Vagina (tissue), 2 donors: ENCODE data around the gene WARS2. TPM values are rescaled to one million over a fixed set of nuclear protein-coding genes. Genes with fewer than 3 reads are reported as not detected.

ENCODE experiments used
- DNase-seq, 2 donors: peaks; one replicate each; pipeline ENCODE4 v3.0.0-alpha.2; 2017; ENCODE audit errors: extremely low spot score in 2 of 2
- H3K27ac ChIP-seq: fragments of 200-600 bp; sonication (generic); one replicate; pipeline ENCODE4 v1.5.1; 2019
- H3K27me3 ChIP-seq: fragments of 200-600 bp; sonication (generic); one replicate; pipeline ENCODE4 v1.5.1; 2019
- H3K36me3 ChIP-seq, 2 donors: fragments of 200-600 bp; sonication (generic); one replicate each; pipeline ENCODE4 v1.5.1; 2017 to 2019
- H3K4me1 ChIP-seq: fragments of 200-600 bp; sonication (generic); one replicate; pipeline ENCODE4 v1.5.1; 2019
- H3K4me3 ChIP-seq, 2 donors: fragments of 200-600 bp; sonication (generic); 1 replicate in 1 of 2; 2 replicates in 1 of 2; pipeline ENCODE4 v1.5.1; 2016 to 2019
- H3K9me3 ChIP-seq: fragments of 200-600 bp; sonication (generic); one replicate; pipeline ENCODE4 v1.5.1; 2019
- CTCF ChIP-seq, 3 experiments: fragments of 450-650 bp in 2 of 3; fragments of 200-600 bp in 1 of 3; sonication (generic) in 1 of 3; IDR thresholded peaks; one replicate each; pipeline ENCODE4 v1.5.1; 2017 to 2019; ENCODE audit warnings: antibody characterized with exemption in 3 of 3, mild to moderate bottlenecking in 2 of 3, moderate library complexity in 2 of 3
- POLR2A ChIP-seq, 2 donors: fragments of 450-650 bp; IDR thresholded peaks; one replicate each; pipeline ENCODE4 v1.6.1; 2017; ENCODE audit warnings: antibody characterized with exemption in 2 of 2, mild to moderate bottlenecking in 2 of 2, moderate library complexity in 2 of 2
- POLR2AphosphoS5 ChIP-seq, 2 donors: sonication (generic); formaldehyde crosslinking; IDR thresholded peaks; one replicate each; pipeline ENCODE4 v1.9.0; 2017; ENCODE audit warnings: antibody characterized with exemption in 2 of 2, mild to moderate bottlenecking in 2 of 2, low read depth in 1 of 2; ENCODE audit not compliant: insufficient read depth in 1 of 2
- intact Hi-C: fragments of 100-400 bp; cut with DNase I; formaldehyde crosslinking; loops from one replicate; pipeline ENCODE4 v1.15.1; 2023
- total RNA-seq: library from RNA; depleted of rRNA; stranded (reverse); fragments of >200 nt; gene quantifications from one replicate; pipeline ENCODE4 v1.2.3, GENCODE V29; 2016

The WARS2 gene
- total RNA-seq, 1 donor from 2014 or later = 8.3 TPM

DNA sequence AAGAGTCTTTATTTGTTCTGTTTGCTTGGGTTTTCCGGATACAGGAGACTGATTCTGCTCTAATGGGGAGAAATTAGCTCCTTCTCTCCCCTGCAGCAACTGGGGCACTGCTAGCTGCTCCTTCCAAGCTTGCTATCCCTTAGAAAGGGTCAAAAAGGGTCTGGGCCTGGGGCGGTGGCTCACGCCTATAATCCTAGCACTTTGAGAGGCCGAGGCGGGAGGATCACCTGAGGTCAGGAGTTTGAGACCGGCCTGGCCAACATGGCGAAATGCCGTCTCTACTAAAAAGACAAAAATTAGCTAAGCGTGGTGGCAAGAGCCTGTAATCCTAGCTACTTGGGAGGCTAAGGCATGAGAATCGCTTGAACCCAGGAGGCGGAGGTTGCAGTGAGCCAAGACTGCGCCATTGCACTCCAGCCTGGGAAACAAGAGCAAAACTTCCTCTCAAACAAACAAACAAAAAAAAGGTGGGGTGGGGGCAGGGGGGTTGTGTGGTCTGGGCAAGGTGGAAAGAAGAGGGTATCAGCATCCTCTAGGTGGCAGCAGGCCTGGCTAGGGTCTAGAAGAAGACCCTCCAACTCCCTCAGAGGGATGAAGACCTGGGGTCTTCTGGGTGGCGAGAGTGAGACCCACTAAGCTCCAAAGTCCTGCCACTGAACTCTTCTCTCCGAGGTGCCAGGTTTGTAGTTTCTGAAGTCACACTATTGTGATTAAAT lies 136.9 kb downstream of the WARS2 start:
- Histone ChIP-seq H3K4me3 (no peak overlapping the region), H3K27ac (no peak overlapping the region), H3K36me3 (no peaks in the 10 kb centered on the region), H3K4me1 (peaks cover 41% of the 10 kb centered on the region), H3K9me3 (no peaks in the 10 kb centered on the region), H3K27me3 (peaks cover 13% of the 10 kb centered on the region)
- intact Hi-C loops = no loop called here
- peak; percentile 43 to 52 for DNase-seq
- TF ChIP-seq POLR2AphosphoS5 (IDR thresholded peaks at IDR 0.05; ENCODE audit: insufficient read depth in 1 of 2, low read depth in 1 of 2) (no peak), POLR2A (IDR thresholded peaks at IDR 0.05) (no peak), CTCF (IDR thresholded peaks at IDR 0.05) (no peak)

DNA sequence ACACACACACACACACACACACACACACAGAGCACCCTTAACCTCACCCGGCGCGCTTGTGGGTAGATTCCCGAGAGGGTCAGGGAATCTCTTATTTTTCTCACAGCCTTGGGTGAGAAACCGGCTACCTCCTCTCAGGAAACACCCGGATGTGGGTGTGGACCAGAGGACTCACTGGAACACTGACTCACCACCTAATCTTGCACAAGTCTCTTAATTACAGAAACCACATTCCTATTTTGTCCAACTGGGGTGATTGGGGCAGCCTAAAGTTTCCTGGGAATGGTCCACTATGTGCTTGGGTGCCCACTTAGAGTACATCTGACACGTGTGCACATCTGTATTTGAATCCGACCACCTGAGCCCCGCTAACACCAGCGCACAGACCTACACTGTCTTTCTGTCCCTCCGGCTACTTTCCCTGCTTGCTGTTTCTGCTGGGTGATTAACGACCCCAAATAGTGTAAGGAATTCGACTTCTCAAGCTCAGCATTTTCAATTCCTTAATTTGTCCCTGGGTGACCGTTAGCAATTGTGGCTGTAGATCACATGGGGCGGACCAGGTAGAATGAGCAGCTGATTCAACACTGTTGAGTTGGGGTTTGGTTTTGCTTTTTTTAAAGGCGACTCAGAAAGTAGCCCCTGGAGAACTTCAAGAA lies 138.3 kb downstream of the WARS2 start:
- Histone ChIP-seq H3K36me3 (no peaks in the 10 kb centered on the region), H3K27me3 (peaks cover 5% of the 10 kb centered on the region), H3K4me3 (no peak overlapping the region), H3K27ac (no peak overlapping the region), H3K4me1 (peaks cover 27% of the 10 kb centered on the region), H3K9me3 (no peaks in the 10 kb centered on the region)
- intact Hi-C loops = no loop called here
- peak; percentile 34 to 46 for DNase-seq
- TF ChIP-seq POLR2A (IDR thresholded peaks at IDR 0.05) = no peak

DNA sequence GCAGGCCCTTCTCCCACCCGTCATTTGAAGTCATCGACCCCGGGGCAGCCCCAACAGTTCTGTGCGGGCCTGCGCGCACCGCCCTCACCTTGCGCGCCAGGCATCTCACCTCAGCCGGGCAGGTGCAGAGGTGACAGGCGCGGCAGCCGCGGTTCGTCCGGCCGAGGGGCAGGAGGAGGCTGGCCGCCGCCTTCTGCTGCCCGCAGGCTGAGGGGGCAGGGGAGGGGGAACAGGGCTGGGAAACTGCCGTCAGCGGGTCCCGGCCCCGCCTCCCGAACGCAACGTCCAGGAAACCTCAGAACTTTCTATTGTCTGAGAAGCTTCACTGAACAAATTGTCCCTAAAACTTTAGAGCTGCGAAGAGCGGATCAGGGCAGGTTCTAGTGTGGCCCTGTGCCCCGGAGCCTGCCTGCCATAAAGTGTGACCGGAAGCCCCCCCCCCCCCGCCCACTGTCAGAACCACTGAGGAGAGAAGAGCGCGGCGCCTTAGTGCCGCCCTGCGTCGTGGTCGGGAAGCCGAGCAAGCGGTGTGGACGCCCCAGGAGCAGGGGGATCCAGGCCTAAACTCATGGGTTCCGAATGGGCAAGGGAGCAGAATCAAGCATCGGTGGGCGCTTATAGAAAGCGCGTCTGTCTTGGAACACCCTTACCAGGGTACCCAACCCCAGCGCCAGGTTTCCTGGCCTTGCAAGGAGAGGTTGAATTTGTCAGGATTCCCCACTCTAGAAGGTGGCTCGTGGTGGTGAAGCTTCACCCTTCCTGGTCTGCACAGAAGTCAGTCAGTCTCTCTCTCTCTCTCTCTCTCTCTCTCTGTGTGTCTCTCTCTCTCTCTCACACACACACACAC lies 139.0 kb downstream of the WARS2 start:
- Histone ChIP-seq H3K9me3 (no peaks in the 10 kb centered on the region), H3K4me1 (peaks cover 21% of the 10 kb centered on the region), H3K27ac (no peak overlapping the region), H3K36me3 (no peaks in the 10 kb centered on the region), H3K4me3 (peak overlapping the region; percentile 13 to 25), H3K27me3 (peaks cover 5% of the 10 kb centered on the region)
- peak; percentile 72 to 88 for DNase-seq
- intact Hi-C loops = no loop called here
- TF ChIP-seq POLR2A (IDR thresholded peaks at IDR 0.05) = no peak
- no peak for TF ChIP-seq CTCF (IDR thresholded peaks at IDR 0.05)
- TF ChIP-seq POLR2AphosphoS5 (IDR thresholded peaks at IDR 0.05; ENCODE audit: insufficient read depth in 1 of 2, low read depth in 1 of 2) = no peak

- TF ChIP-seq POLR2A (IDR thresholded peaks at IDR 0.05) = no peak
- TF ChIP-seq CTCF (IDR thresholded peaks at IDR 0.05) = no peak
- no peak for TF ChIP-seq POLR2AphosphoS5 (IDR thresholded peaks at IDR 0.05; ENCODE audit: insufficient read depth in 1 of 2, low read depth in 1 of 2)
- Histone ChIP-seq H3K4me1 (peaks cover 21% of the 10 kb centered on the region), H3K36me3 (no peaks in the 10 kb centered on the region), H3K27me3 (peaks cover 5% of the 10 kb centered on the region), H3K27ac (no peak overlapping the region), H3K4me3 (peak overlapping the region in 1 of 2 donors; percentile 25), H3K9me3 (no peaks in the 10 kb centered on the region)
- intact Hi-C loops = no loop called here
- peak in 1 of 2 donors; percentile 61 for DNase-seq
These were observed 139.9 kb downstream of the WARS2 start for GRCh38 chr1:119000371-119001180.
